Activated naive CD4-positive, alpha-beta T cell treated with anti-CD3 and anti-CD28 coated beads, Interleukin-2, amount 50 U/mL, for 72 hours (primary cell): Measurements from ENCODE around the gene PXMP2. TPM values are rescaled to one million over a fixed set of nuclear protein-coding genes. Genes with fewer than 3 reads are reported as not detected.

Experiments used
- ATAC-seq, 2 donors: fragments of 150-1000 bp; cut with Tn5 transposase; 2 replicates each; pipeline ENCODE4 v1.10.0; 2021; ENCODE audit warnings: mild to moderate bottlenecking in 2 of 2, moderate library complexity in 2 of 2
- DNase-seq, 2 donors: peaks; one replicate each; pipeline ENCODE4 v3.0.0; 2021 to 2022; ENCODE audit warnings: low spot score in 2 of 2
- H3K27ac Mint-ChIP-seq, 2 donors: one replicate each; pipeline ENCODE4 v1.8.0; 2022; ENCODE audit warnings: mild to moderate bottlenecking in 2 of 2, mixed read lengths in 2 of 2
- H3K36me3 Mint-ChIP-seq, 2 donors: one replicate each; pipeline ENCODE4 v1.8.0; 2022; ENCODE audit warnings: mixed read lengths in 2 of 2
- H3K9me3 Mint-ChIP-seq, 2 donors: one replicate each; pipeline ENCODE4 v1.8.0; 2022; ENCODE audit warnings: mixed read lengths in 2 of 2
- total RNA-seq, 2 donors: library from RNA; stranded (reverse); gene quantifications; one replicate each; pipeline ENCODE4 v1.2.3, GENCODE V29; 2022

The PXMP2 gene
- total RNA-seq, 2 donors from 2014 or later: 4.5 to 11.6 TPM

GRCh38 chr12:132708150-132708549 lies 20.8 kb downstream of the PXMP2 start:
- ATAC-seq: no peak
- DNase-seq: no peak
- H3K27ac Mint-ChIP-seq: no peak overlapping the region
- peaks cover 5 to 11% of the 10 kb centered on the region in 2 donors for H3K9me3 Mint-ChIP-seq
- peaks cover 22 to 40% of the 10 kb centered on the region in 2 donors for H3K36me3 Mint-ChIP-seq

DNA sequence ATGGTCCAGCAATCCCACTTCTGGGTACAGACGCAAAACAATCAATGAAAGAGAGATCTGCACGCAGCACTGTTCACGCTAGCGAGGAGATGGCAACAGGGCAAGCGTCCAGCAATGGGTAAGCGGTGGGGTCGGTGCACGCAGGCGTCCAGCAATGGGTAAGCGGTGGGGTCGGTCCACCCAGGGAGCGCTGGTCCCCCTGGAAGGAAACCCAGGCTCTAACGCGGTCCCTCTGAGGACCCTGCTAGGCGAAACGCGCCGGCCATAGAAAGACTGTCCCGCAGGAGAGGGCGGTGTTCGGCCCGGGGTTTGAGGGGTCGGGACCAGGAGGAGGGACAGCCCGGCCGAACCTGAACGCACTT lies 22.6 kb downstream of the PXMP2 start:
- peaks cover 13 to 34% of the 10 kb centered on the region in 2 donors for H3K36me3 Mint-ChIP-seq
- H3K27ac Mint-ChIP-seq: peak overlapping the region; percentile 89 to 90
- H3K9me3 Mint-ChIP-seq: peaks cover 5 to 11% of the 10 kb centered on the region in 2 donors
- ATAC-seq (no peak), DNase-seq (no peak)

DNA sequence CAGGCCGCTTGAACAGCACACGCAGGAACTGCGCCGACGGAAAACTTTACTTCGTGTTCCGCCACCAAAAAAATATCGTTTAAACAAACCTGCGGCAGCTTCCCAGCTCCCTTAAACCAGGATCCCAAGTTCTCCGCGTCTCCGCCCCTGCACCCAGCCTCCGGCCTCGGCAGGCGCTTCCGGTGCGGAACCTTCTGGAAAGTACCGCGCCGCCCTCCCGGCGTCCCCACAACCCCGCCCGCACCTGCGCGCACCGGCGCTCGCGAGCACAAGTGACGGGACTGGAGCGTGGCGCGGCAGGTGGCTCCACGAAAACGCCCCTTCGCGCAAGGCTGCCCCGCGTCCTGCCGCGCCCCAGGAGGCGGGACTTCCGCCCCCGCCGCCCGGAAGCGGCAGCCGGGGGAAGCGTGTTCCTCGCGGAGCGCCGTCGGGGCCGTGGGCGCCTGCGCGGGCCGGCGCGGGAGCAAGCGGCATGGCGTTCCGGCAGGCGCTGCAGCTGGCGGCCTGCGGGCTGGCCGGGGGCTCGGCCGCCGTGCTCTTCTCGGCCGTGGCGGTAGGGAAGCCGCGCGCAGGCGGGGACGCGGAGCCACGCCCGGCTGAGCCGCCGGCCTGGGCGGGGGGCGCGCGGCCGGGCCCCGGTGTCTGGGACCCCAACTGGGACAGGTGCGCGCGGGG lies 23.2 kb downstream of the PXMP2 start, which contains the start of gene PGAM5:
TSS of gene PGAM5 (plus strand) at position 438 of the 675 bp plus-strand sequence. CDS start at position 473, 35 bp downstream.
- DNase-seq (peak; percentile 91), ATAC-seq (peak; percentile 95)
- Mint-ChIP-seq H3K36me3 (peaks cover 13 to 34% of the 10 kb centered on the region in 2 donors), H3K9me3 (peaks cover 5 to 11% of the 10 kb centered on the region in 2 donors), H3K27ac (peak within 1 kb of the TSS; percentile 89 to 90)

GRCh38 chr12:132711080-132711843 lies 23.9 kb downstream of the PXMP2 start:
- H3K9me3 Mint-ChIP-seq: peaks cover 5 to 11% of the 10 kb centered on the region in 2 donors
- ATAC-seq (peak; percentile 10 to 32), DNase-seq (peak; percentile 41 to 64)
- peak overlapping the region in 1 of 2 donors; percentile 73 for H3K27ac Mint-ChIP-seq
- H3K36me3 Mint-ChIP-seq: peaks cover 13 to 34% of the 10 kb centered on the region in 2 donors

- Mint-ChIP-seq H3K27ac (peak overlapping the region; percentile 16 to 84), H3K36me3 (peaks cover 7 to 22% of the 10 kb centered on the region in 2 donors), H3K9me3 (peaks cover 0 to 5% of the 10 kb centered on the region in 2 donors)
- no peak for ATAC-seq
- no peak for DNase-seq
These were observed 25.7 kb downstream of the PXMP2 start for GRCh38 chr12:132713123-132713522.

- Mint-ChIP-seq H3K9me3 (no peaks in the 10 kb centered on the region), H3K36me3 (peaks cover 4 to 19% of the 10 kb centered on the region in 2 donors), H3K27ac (no peak overlapping the region)
- ATAC-seq (no peak), DNase-seq (no peak)
These were observed 28.5 kb downstream of the PXMP2 start for GRCh38 chr12:132715874-132716273.

DNA sequence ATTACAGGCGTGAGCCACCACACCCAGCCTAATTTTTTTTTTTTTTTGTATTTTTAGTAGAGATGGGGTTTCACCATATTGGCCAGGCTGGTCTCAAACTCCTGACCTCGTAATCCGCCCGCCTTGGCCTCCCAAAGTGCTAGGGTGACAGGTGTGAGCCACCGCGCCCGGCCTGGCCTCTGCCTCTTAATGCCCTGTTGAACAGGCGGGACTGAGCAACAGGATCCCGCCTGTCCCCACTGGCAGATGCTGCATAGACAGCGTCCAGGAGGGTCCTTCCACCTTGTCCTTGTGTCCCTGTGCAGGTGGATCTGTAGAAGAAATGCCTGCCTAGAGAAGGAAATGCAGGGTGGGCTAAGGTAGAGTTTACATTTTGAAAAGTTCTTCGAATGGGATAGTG lies 29.0 kb downstream of the PXMP2 start:
- no peaks in the 10 kb centered on the region for H3K9me3 Mint-ChIP-seq
- DNase-seq (no peak), ATAC-seq (no peak)
- H3K27ac Mint-ChIP-seq: no peak overlapping the region
- H3K36me3 Mint-ChIP-seq: peaks cover 4 to 19% of the 10 kb centered on the region in 2 donors

DNA sequence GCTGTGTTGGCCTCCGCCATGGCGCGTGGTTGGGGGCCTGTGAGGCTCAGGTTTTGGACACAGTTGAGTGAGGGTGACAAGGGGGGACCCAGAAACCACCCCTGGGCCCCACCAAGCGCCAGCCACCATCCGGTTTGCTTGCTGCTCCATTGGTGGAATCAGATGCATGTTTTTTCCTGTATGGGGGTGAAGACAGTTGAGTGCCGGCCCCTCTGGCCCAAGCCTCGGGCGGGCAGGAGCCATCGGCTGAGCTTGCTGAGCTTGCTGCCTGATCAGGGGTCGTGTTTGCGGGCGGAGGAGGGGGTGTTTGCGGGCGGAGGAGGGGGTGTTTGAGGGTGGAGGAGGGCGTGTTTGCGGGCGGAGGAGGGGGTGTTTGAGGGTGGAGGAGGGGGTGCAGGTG lies 29.6 kb downstream of the PXMP2 start:
- ATAC-seq (no peak), DNase-seq (no peak)
- no peak overlapping the region for H3K27ac Mint-ChIP-seq
- no peaks in the 10 kb centered on the region for H3K9me3 Mint-ChIP-seq
- H3K36me3 Mint-ChIP-seq: peaks cover 4 to 19% of the 10 kb centered on the region in 2 donors

- H3K9me3 Mint-ChIP-seq: no peaks in the 10 kb centered on the region
- peaks cover 4 to 19% of the 10 kb centered on the region in 2 donors for H3K36me3 Mint-ChIP-seq
- peak in 1 of 2 donors; percentile 12 for ATAC-seq
- DNase-seq: no peak
- H3K27ac Mint-ChIP-seq: peak overlapping the region in 1 of 2 donors; percentile 77
These were observed 30.4 kb downstream of the PXMP2 start for GRCh38 chr12:132717531-132718387.

- Mint-ChIP-seq H3K36me3 (peaks cover 10 to 19% of the 10 kb centered on the region in 2 donors), H3K9me3 (no peaks in the 10 kb centered on the region), H3K27ac (peak overlapping the region in 1 of 2 donors; percentile 92)
- DNase-seq (no peak), ATAC-seq (no peak)
These were observed 31.3 kb downstream of the PXMP2 start for GRCh38 chr12:132718644-132719043.

GRCh38 chr12:132719141-132719953 lies 32.0 kb downstream of the PXMP2 start:
- ATAC-seq: peak in 1 of 2 donors; percentile 6
- H3K9me3 Mint-ChIP-seq: no peaks in the 10 kb centered on the region
- peak overlapping the region in 1 of 2 donors; percentile 92 for H3K27ac Mint-ChIP-seq
- peaks cover 10 to 17% of the 10 kb centered on the region in 2 donors for H3K36me3 Mint-ChIP-seq
- no peak for DNase-seq

- DNase-seq: no peak
- Mint-ChIP-seq H3K27ac (no peak overlapping the region), H3K36me3 (peaks cover 10 to 17% of the 10 kb centered on the region in 2 donors), H3K9me3 (no peaks in the 10 kb centered on the region)
- no peak for ATAC-seq
These were observed 32.6 kb downstream of the PXMP2 start for GRCh38 chr12:132719954-132720324.

DNA sequence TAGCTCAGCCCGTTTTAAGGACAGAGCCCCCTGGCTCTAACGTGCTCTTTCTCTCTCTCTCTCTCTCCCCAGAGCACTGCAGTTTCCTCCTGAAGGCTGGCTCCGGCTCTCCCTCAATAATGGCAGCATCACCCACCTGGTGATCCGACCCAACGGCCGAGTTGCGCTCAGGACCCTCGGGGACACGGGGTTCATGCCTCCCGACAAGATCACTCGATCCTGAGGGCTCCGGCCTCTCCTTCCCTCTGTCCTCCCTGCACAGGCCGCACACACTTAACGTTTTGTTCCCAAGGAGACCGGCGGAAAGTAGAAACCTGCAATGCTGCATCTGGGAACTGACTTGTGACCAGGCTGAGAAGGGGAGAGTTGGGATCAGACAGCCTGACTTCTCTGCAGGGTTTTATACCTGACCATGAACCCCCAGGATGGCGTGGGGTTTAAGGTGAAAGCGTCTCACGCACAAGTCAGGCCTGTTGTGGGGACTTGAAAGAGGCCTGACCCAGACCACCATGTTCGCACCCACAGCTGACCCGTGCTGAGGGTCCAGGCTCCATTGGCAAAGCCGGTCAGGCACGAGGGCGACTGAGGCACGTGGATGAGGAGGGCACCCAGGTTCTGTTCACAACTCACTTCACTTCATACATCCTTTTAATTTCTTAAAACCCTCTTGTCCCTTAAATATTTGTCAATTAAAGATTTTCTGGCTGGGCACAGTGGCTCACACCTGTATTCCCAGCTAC lies 33.4 kb downstream of the PXMP2 start:
- H3K9me3 Mint-ChIP-seq: no peaks in the 10 kb centered on the region

GRCh38 chr12:132723015-132723763 lies 35.8 kb downstream of the PXMP2 start:
- ATAC-seq (no peak), DNase-seq (no peak)
- Mint-ChIP-seq H3K27ac (peak overlapping the region; percentile 9 to 65), H3K9me3 (no peaks in the 10 kb centered on the region), H3K36me3 (peaks cover 14 to 17% of the 10 kb centered on the region in 2 donors)

More for the DNA sequence above, 33.4 kb downstream of the PXMP2 start:
- Mint-ChIP-seq H3K36me3 (peaks cover 11 to 17% of the 10 kb centered on the region in 2 donors), H3K27ac (peak overlapping the region; percentile 53 to 82)
- ATAC-seq: no peak
- DNase-seq: no peak

DNA sequence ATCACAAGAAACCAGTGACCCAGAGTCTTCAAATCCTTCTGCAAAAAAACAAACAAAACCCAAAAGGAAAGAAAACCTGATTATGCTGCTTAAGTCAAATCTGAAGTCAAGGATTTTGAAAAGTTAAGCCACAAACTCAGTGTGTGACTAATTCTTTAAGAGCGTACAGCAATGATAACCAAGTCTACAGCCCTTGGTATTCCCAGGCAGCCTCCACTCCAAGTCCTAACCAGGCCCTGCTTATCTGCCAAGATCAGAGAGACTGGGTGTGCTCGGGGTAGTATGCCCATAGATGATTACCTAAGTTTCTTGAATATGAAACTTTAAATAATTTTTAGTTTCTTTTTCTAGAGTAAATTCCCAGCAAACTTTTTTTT lies 36.4 kb downstream of the PXMP2 start:
- peak overlapping the region; percentile 46 to 65 for H3K27ac Mint-ChIP-seq
- H3K9me3 Mint-ChIP-seq: no peaks in the 10 kb centered on the region
- peaks cover 14 to 19% of the 10 kb centered on the region in 2 donors for H3K36me3 Mint-ChIP-seq
- DNase-seq: no peak
- ATAC-seq: no peak
